Stimulated activated CD8-positive, alpha-beta memory T cell treated with anti-CD3 and anti-CD28 coated beads, Interleukin-12 subunit alpha, Interleukin-12 subunit beta, amount 100 ng/mL, for 4 hours (primary cell): Measurements from ENCODE around the gene PLSCR2.
A peak's percentile ranks its signal among the peaks of the same experiment; 100 is the strongest.
"Not testable (repeated sequence)": the region's sequence is repeated elsewhere in the genome, so short reads cannot be mapped to it uniquely, and the experiment has no call there.

Experiments used
- DNase-seq: peaks from one replicate; pipeline ENCODE4 v3.0.0-alpha.2; 2020; ENCODE audit warnings: low read depth

The PLSCR2 gene, protein sequence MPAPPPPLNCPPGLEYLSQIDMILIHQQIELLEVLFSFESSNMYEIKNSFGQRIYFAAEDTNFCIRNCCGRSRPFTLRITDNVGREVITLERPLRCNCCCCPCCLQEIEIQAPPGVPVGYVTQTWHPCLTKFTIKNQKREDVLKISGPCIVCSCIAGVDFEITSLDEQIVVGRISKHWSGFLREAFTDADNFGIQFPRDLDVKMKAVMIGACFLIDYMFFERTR

DNA sequence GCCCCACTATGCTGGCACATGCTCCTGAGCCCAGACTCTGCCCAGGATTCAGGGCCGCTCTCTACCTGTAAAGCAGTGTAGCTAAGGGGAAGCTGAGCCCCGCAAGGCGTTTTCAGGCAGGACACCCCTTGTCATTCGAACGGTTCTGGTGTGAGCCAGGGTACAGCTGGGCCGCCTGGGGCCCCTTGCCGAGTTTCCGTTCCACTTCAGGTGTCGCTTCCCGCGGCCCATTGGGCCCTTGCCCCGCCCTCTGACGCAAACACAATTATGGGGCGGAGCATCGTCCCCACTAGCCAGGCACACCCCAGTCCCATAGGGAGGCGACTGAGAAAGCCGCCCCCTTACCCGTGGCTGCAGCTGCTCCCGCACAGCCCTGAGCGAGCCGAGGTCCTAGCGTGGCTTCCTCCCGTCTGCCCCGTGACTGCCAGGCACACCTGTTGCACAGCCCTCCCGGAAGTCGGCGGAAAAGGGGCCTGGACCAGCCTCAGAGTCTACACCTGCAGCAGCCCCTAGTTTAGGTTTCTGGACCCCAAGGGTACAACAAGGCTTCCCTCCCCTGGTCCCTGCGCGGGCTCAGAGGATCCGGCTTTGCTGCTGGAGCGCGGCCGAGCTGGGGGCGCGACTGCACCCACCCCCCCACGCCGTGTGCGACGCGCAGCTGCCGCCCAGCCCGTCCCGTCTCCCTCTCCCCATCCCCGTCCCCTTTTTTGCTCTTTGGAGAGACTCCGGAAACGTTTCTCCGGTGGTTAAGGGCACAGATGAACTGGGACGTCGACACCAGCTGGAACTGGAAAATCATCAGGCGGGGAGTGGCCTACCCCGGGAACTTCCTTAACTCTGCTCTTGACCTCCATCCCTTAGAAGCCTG lies at the start of gene PLSCR2:
Gene PLSCR2 (minus strand): TSS at position 412 of the 868 bp plus-strand sequence. CDS start 9,657 bp downstream, outside the sequence.
- DNase-seq: peak; percentile 60

DNA sequence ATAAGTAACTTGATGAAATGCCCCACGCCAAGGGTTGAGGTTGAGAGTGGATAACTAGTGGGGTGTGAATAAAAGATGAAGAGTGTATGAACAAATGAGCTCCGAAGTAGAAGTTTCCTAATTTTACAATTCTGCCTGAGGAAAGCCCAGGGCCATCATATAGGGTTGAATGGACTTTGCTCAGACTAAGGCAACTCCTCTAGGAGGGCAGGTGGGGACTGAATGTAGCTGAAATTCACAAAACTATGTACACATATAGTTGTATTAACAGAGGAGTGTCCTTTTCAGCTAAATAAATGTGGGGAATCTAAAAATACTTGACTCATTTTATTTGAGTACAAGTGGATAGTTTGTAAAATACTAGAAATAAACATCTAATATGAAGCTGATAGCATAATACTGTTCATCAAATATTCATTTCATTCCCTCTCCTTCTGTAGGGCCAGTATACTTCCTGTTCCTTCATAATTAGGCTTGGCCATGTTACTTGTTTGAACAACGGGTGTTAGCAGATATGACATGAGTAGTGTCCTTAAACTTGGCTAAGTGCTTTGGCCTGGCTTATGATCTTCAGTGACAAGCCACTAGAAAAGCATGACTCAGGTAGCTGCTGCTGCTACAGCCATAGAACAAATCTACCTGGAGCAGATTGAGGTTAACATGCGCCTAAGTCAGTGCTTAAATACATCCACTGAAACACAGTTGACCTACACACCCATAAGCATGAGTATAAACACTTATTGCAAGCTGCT lies 48.5 kb upstream of the PLSCR2 start:
- no peak for DNase-seq

DNA sequence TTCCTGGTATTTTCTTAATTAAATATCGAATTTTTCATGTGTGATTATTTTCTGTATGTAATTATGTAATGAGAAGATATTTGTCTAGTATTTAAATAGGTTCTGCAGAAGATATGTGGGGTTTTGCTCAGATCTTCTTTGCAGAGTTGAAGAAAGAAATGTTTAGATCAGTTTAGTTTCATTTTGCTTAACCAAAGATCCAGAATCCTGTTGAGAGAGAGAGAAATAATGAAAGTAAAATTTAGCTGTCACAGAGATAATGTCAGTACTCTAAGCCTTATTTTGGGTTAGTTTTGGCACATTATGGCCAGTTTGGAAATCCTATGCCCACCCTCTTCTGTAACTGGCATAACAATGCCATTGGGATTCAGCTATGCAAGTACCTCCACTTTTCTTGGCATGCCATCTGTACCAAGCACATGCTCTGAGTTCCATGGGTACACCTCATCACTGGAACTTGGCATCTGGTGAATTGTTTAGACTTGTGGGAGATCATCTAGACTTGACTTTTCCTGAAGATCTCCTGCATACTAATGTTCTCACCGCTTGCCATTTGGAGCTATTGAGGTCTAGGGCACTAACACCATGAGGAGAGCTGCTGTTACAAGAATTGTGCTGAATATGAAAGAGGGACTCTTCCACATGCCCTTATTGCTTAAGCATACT lies 44.2 kb upstream of the PLSCR2 start:
- DNase-seq: no peak

DNA sequence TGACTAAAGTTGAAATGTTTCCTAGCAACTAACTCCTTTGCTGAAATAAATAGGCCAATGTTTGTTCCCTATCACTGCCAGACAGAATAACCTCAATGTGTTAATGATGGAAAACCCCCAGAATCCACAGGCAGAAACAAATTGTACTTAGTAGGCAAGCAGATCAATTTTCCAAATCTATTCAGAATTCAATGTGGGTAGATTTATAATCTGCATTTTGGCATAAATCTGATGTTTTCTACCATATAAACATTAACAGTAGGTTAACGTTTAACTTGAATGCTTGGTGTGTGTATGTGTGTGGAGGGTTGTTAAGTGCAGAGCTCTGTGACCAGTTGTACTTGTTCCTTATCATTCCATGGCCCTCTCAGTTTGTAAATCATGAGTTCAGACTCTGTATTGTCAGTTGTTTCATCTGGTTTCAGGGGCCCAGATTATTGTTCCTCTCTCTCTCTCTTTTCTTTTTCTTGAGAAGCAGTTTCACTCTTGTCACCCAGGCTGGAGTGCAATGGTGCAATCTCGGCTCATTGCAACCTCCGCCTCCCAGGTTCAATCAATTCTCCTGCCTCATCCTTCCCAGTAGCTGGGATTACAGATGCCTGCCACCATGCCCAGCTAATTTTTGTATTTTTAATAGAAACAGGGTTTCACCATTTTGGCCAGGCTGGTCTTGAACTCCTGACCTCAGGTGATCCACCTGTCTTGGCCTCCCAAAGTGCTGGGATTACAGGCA lies 42.2 kb upstream of the PLSCR2 start:
- DNase-seq: no peak

DNA sequence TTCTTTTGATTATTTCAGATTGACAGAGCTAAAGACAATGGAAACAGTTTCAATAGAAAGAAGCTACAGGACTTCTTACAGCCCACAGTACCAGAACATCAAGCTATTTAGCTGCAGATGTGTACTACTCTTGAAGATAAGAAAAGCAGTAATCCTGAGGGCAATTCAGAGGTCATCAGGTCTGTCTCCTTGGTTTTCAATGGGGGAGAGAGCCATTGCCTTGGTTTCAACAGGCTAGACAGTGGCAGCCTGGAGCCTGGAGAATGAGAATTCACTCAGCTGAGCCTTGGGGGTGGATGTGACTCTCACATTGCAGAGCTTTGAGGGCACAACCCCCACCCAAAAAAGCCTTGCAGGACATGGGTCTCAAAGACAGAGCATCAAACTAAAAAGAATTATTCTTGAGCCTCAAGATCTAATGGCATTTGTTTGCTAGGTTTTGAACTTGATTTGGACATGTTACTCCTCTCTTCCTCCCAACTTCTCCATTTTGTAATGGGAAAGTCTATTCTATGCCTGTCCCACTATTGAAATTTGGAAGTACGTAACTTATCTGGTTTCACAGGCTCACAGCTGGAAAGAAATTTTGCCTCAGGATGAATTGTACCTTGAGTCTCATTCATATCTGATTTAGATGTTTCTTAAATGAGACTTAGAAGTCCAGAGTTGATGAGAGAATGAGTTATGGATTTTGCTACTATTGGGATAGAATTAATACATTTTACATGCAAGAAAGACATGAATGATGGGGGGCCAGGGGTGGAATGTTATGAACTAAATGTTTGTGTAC lies 38.2 kb upstream of the PLSCR2 start:
- DNase-seq: no peak

DNA sequence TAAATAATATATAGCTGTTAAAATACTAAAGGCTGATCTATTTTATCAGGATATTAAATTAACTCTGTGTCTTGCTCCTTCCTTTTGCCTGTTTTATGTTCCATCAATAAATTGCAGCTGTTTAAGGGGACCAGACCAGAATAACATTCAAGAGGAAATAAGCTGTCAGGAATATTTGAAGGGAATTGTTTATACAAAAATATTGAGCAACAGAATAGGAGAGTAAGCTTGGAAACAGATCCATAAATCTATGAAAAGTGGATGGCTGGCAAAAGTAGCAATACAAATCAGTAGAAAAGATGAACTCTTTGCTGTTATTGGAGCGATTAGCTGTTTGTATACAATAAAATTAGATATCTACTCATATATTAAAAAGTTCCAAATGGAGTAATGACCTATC lies 36.2 kb upstream of the PLSCR2 start:
- DNase-seq: no peak

DNA sequence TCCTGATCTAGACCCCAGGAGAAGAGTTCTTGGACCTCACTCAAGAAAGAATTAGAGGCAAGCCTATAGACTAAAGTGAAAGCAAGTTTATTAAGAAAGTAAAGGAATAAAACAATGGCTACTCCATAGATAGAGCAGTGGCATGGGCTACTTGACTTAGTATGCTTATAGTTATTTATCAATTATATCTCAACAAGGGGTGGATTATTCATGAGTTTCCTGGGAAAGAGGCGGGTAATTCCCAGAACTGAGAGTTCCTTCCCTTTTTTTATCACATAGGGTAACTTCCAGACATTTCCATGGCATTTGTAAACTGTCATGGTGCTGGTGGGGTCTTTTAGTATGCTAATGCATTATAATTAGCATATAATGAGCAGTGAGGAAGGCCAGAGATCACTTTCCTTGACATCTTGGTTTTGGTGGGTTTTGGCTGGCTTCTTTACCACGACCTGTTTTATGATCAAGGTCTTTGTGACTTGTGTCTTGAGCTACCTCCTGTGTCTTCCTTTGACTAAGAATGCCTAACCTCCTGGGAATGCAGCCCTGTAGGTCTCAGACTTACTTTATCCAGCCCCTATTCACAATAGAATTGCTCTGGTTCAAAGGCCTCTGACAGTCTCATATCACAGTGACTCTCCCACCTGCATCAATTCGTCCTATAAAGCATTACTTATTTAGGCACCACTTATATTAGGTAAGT lies 35.3 kb upstream of the PLSCR2 start:
- DNase-seq: no peak

DNA sequence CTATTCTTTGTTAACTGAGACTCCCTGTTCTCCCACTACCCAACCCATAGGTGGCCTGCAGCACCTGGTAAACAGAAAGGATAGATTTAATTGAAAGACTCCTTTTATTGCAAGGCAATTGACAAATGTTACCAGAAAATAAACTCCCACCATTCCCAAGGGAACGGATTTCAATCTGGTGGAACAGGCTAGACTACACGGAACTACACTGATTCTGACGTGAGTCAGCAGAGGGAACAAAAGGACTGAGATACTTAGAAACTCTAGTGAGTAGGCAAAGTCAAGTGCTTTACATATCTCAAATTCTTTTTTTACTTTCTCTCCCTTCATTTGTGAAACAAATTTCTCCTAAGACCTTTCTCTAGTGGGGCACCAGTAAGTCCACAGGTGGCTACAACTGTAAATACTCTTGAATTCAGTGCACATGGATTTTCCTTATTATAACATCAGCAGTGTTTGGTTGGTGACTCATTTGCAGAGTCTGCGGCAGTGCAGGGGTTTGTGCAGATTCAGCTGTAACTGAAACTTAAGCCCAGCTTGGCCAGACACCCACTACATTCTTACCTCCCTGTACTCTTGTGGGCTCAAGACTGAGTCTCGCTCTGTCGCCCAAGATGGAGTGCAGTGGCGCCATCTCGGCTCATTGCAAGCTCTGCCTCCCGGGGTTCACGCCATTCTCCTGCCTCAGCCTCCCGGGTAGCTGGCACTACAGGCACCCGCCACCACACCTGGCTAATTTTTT lies 34.3 kb upstream of the PLSCR2 start:
- DNase-seq: no peak

DNA sequence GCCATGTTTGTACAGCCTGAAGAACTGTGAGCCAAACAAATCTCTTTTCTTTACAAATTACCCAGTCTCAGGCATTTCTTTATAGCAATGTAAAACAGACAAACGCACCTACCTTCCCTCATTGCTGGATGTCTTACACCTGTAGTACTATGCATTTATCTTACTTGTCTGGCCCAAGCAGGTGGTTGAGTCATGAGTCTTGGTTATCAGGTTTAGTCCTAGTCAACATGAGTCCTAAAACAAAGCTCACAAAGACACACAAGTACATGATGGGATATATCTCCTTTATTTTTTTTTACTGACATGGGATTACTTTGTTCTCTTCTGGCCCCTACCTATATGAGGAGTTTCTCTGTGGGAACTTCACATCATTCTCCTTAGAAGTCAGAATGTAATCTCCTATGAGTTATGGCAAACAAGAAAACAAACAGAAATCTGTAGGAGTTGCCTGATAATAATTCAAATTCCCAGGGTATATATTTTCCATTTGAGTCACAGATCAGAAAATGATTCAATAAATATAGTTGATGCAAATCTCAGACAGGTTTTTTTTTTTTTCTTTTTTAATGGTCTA lies 33.6 kb upstream of the PLSCR2 start:
- DNase-seq: no peak

DNA sequence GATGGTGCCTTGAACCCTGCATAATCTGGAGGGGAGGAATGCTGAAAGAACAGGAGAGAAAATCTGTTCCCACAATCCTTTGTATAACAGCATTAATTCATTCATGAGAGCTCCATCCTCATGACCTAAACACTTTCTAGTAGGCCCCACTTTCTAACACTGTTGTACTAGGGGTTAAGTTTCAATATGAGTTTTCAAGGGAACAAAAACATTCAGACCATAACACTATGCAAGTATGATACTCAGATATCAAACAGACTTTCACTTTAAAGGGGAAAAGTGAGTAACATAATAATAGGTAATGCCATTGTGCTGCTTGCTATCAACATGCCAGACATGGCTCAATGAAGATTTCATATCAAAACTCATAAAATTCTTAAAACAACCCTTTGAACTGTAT lies 32.4 kb upstream of the PLSCR2 start:
- no peak for DNase-seq

DNA sequence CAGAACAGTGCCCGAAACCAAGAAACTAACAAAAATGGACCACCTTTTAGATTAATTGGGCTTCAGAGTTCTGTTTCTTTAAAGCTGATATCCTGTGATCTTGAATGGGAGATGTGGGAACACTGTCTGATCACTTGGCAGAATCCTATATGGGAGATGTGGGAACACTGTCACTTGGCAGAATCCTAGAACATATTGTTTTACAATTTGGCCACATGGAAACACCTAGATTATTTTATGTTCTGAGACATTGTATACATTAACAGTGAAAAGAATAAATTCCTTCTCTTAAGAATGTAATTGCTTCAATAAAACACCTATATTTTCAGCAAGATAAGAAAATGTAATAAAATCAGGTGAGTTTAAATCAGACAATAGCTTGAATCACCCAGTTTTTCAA lies 30.3 kb upstream of the PLSCR2 start:
- no peak for DNase-seq

DNA sequence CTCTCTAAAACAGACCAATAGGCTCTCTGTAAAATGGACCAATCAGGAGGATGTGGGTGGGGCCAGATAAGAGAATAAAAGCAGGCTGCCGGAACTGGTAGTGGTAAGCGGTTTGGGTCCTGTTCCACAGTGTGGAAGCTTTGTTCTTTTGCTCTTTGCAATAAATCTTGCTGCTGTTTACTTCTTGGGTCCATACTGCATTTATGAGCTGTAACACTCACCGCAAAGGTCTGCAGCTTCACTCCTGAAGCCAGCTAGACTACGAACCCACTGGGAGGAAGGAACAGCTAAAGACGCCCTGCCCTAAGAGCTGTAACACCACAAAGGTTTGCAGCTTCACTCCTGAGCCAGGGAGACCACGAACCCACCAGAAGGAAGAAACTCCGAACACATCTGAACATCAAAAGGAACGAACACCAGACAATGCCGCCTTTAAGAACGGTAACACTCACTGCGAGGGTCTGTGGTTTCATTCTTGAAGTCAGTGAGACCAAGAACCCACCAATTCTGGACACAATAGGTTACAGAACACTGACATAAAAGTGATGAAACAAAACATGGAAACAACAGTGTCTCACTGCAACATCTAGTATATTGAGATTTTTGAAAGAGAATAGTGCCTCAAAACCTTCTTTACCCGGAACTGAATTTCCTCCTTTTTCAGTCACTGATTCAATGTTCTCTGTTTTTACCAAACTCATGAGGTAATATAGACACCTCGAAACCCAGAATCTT lies 28.8 kb upstream of the PLSCR2 start:
- DNase-seq: no peak

DNA sequence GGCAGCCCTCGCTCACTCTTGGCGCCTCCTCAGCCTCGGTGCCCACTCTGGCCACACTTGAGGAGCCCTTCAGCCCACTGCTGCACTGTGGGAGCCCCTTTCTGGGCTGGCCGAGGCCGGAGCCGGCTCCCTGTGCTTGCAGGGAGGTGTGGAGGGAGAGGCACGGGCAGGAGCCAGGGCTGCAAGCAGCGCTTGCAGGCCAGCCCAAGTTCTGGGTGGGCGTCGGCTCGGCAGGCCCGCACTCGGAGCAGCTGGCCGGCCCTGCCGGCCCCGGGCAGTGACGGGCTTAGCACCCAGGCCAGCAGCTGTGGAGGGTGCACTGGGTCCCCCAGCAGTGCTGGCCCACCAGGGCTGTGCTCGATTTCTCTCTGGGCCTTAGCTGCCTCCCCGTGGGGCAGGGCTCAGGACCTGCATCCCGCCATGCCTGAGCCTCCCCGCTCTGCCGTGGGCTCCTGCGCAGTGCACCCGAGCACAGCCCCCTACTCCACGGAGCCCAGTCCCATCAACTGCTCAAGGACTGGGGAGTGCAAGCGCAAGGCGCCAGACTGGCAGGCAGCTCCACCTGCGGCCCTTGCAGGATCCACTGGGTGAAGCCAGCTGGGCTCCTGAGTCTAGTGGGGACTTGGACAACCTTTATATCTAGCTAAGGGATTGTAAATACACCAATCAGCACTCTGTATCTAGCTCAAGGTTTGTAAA lies 27.9 kb upstream of the PLSCR2 start:
- not testable (repeated sequence) for DNase-seq

DNA sequence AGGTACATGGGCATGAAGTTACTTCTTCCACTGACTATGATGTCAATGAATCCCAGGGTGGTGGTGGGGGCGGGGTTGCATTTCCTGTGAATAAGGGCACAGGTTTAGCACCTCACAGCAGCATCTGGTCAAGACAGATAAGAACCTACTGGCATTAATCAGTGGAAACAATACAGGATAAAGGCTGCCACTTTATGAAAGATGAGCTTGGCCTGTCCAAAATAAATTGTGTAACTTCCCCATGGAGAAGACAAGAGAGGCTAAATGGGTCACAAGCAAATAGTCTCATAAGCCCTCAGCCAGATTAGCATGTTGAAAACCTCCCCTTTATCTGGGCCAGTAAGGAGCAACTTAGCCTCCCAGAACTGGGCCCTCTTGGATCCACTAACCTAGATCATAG lies 27.4 kb upstream of the PLSCR2 start:
- DNase-seq: no peak

DNA sequence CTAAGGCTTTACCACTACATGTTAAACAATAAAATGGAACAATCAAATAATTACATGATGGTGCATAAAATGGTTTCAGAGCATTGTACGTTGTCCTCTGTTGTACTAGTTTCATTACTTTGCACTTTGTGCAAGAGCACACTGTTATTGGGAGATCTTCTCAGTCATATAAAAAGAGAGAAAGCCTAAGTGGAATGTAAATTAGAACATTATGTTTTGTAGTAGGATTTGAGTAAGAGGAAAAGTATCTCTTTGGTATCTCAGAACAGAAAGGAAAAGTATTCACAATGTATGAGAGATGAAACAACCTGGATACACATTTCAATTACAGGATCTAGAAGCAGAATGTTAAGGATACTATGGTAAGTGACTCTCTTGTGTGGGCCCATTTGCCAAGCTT lies 26.9 kb upstream of the PLSCR2 start:
- no peak for DNase-seq

DNA sequence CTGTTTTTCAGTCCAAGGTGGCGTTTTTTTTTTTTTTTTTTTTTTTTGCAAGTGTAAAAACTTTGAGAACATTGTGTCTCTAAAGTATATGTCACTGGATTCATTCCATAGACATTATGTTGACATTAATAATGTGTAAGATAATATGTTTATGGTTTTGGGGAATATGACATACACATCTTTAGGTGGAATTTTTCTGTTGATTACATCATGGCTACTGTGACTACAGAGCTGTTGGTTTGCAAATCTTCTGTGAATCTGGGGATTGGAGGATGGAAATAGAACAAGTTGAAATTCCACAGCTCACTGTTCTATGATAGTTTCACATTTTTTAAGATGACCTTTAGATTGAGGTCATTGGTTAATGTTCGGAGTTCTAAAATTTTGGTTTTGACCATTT lies 24.4 kb upstream of the PLSCR2 start:
- no peak for DNase-seq

DNA sequence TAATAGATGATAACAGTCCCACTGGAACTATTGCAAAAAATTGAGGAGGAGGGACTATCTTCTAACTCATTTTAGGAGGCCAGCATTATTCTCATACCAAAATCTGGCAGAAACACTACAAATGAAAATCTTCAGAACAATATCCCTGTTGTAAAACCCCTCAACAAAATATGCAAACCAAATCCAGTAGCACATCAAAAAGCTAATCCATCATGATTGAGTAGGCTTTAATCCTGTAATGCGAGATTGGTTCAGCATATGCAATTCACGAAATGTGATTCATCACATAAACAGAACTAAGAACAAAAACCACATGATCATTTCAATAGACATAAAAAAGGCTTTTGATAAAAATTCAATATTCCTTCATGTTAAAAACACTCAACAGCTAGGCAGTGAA lies 23.9 kb upstream of the PLSCR2 start:
- DNase-seq: no peak

DNA sequence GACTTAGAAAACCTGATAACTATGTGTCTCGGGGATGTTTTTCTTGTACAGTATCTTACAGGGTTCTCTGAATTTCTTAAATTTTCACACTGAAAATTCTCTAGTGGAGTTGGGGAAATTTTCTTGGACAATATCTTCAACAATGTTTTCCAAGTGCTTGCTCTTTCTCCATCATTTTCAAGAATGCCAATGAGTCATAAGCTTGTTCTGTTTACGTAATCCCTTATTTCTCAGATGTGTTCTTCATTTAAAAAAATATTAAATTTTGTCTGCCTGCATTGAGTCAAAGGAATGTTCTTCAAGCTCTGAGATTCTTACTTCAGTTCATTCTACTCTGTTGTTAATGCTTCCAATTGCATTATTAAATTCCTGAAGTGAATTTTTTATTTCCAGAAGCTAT lies 21.9 kb upstream of the PLSCR2 start:
- no peak for DNase-seq
